ENCODE data around the gene TACC3. TPM values are rescaled to one million over a fixed set of nuclear protein-coding genes. Genes with fewer than 3 reads are reported as not detected.
A peak's percentile ranks its signal among the peaks of the same experiment; 100 is the strongest.

Gene TACC3
- total RNA-seq, 4 donors from 2014 or later = 14.9 to 41.3 (median 19.6) TPM

- Histone ChIP-seq H3K36me3 (no peaks in the 10 kb centered on the region), H3K9me3 (no peaks in the 10 kb centered on the region), H3K4me1 (peaks cover 36 to 88% (median 50%) of the 10 kb centered on the region in 3 donors), H3K4me3 (no peak overlapping the region), H3K27ac (no peak overlapping the region), H3K27me3 (peaks cover 0 to 6% (median 0%) of the 10 kb centered on the region in 4 donors)
- intact Hi-C loops (cut with DNase I) = no loop called here
- 80 to 88% methylated on average over 10 to 12 of the region's 18 CpGs for WGBS, 2 donors
- DNase-seq = no peak
- TF ChIP-seq POLR2A (IDR thresholded peaks at IDR 0.05) (no peak), CTCF (IDR thresholded peaks at IDR 0.05) (no peak)
Measured at GRCh38 chr4:1778642-1779392, 57.5 kb downstream of the TACC3 start.

- Histone ChIP-seq H3K9me3 (no peaks in the 10 kb centered on the region), H3K4me3 (no peak overlapping the region), H3K36me3 (no peaks in the 10 kb centered on the region), H3K27me3 (peaks cover 0 to 6% (median 0%) of the 10 kb centered on the region in 4 donors), H3K4me1 (peaks cover 45 to 90% (median 59%) of the 10 kb centered on the region in 3 donors), H3K27ac (no peak overlapping the region)
- DNase-seq = no peak
- WGBS, 2 donors = 60% methylated on average over 4 of the region's 18 CpGs; no CpG with 5 or more reads in 1 of the 2 donors
- intact Hi-C loops (cut with DNase I) = no loop called here
- TF ChIP-seq POLR2A (IDR thresholded peaks at IDR 0.05) (no peak), CTCF (IDR thresholded peaks at IDR 0.05) (no peak)
Measured at GRCh38 chr4:1779588-1780382, 58.5 kb downstream of the TACC3 start.

GRCh38 chr4:1780435-1780834 lies 59.1 kb downstream of the TACC3 start:
- no peak for TF ChIP-seq POLR2A (IDR thresholded peaks at IDR 0.05)
- TF ChIP-seq CTCF (IDR thresholded peaks at IDR 0.05) = no peak
- intact Hi-C loops (cut with DNase I) = no loop called here
- H3K27me3 ChIP-seq = peaks cover 0 to 6% (median 0%) of the 10 kb centered on the region in 4 donors
- no peak overlapping the region for H3K4me3 ChIP-seq
- peaks cover 52 to 96% (median 66%) of the 10 kb centered on the region in 3 donors for H3K4me1 ChIP-seq
- H3K36me3 ChIP-seq = no peaks in the 10 kb centered on the region
- DNase-seq = no peak
- no peaks in the 10 kb centered on the region for H3K9me3 ChIP-seq
- WGBS, 2 donors = 66 to 86% methylated on average over 8 to 9 of the region's 14 CpGs
- H3K27ac ChIP-seq = no peak overlapping the region

GRCh38 chr4:1783015-1783414 lies 61.7 kb downstream of the TACC3 start:
- intact Hi-C loops (cut with DNase I) = no loop called here

More at GRCh38 chr4:1783015-1783414, 61.7 kb downstream of the TACC3 start:
- H3K4me3 ChIP-seq = no peak overlapping the region
- H3K4me1 ChIP-seq = peaks cover 65 to 96% (median 74%) of the 10 kb centered on the region in 3 donors
- TF ChIP-seq POLR2A (IDR thresholded peaks at IDR 0.05) = no peak
- no peak for TF ChIP-seq CTCF (IDR thresholded peaks at IDR 0.05)
- peak overlapping the region in 3 of 4 donors; percentile 31 to 92 (median 81) for H3K27ac ChIP-seq
- H3K9me3 ChIP-seq = no peaks in the 10 kb centered on the region
- H3K36me3 ChIP-seq = no peaks in the 10 kb centered on the region
- peaks cover 0 to 3% (median 0%) of the 10 kb centered on the region in 4 donors for H3K27me3 ChIP-seq
- DNase-seq = no peak
- WGBS, 2 donors = 38% methylated on average over 4 of the region's 10 CpGs; no CpG with 5 or more reads in 1 of the 2 donors

All from esophagus squamous epithelium (tissue), 5 donors.